GM18508 (cell line): ENCODE data around the gene BAHCC1.

Experiments
- ATAC-seq: cut with Tn5 transposase; IDR thresholded peaks from one replicate; pipeline ENCODE4 v1.9.1; 2021; ENCODE audit warnings: moderate number of reproducible peaks; ENCODE audit not compliant: insufficient read depth, unreplicated experiment

The BAHCC1 gene

GRCh38 chr17:81471818-81472456 is 76.7 kb downstream of the BAHCC1 start:
- ATAC-seq = no peak

GRCh38 chr17:81473019-81473418 is 77.8 kb downstream of the BAHCC1 start:
- ATAC-seq = no peak

GRCh38 chr17:81474958-81475357 is 79.7 kb downstream of the BAHCC1 start:
- no peak for ATAC-seq

GRCh38 chr17:81476097-81476496 is 80.8 kb downstream of the BAHCC1 start:
- ATAC-seq = no peak

GRCh38 chr17:81476635-81477034 is 81.4 kb downstream of the BAHCC1 start:
- ATAC-seq = no peak

- ATAC-seq = no peak
These were observed 81.9 kb downstream of the BAHCC1 start for GRCh38 chr17:81477173-81477572.

GRCh38 chr17:81478119-81478518 is 82.9 kb downstream of the BAHCC1 start:
- no peak for ATAC-seq

GRCh38 chr17:81479175-81480071 is 84.2 kb downstream of the BAHCC1 start:
- no peak for ATAC-seq

GRCh38 chr17:81480140-81481072 is 85.1 kb downstream of the BAHCC1 start:
- no peak for ATAC-seq

- ATAC-seq = no peak
These were observed 86.0 kb downstream of the BAHCC1 start for GRCh38 chr17:81481073-81481799.

GRCh38 chr17:81481815-81482505 is 86.7 kb downstream of the BAHCC1 start:
- no peak for ATAC-seq

GRCh38 chr17:81482673-81483072 is 87.4 kb downstream of the BAHCC1 start:
- no peak for ATAC-seq

GRCh38 chr17:81483085-81483861 is 88.0 kb downstream of the BAHCC1 start:
- ATAC-seq = no peak

- ATAC-seq = no peak
These were observed 88.6 kb downstream of the BAHCC1 start for GRCh38 chr17:81483862-81484194.

GRCh38 chr17:81484195-81484979 is 89.1 kb downstream of the BAHCC1 start:
- ATAC-seq = peak; percentile 39

- ATAC-seq = no peak
These were observed 91.0 kb downstream of the BAHCC1 start for GRCh38 chr17:81486199-81486810.

GRCh38 chr17:81487089-81487486 is 91.8 kb downstream of the BAHCC1 start:
- no peak for ATAC-seq
